ENCODE results near the gene HSD17B1.

The HSD17B1 gene

GRCh38 chr17:42598905-42599304, 46.2 kb downstream of the HSD17B1 start:
- Histone ChIP-seq H3K36me3 (ENCODE audit: control insufficient read depth in 1 of 2, insufficient read depth in 2 of 2, low read length in 2 of 2) (peaks cover 0 to 5% of the 10 kb centered on the region in 2 experiments), H2AK5ac (ENCODE audit: low read length) (no peak overlapping the region), H2BK12ac (ENCODE audit: low read length) (no peak overlapping the region), H4K12ac (ENCODE audit: low read depth, low read length) (no peak overlapping the region), H2AFZ (ENCODE audit: insufficient read depth, low read length, poor library complexity) (no peak overlapping the region), H3K79me2 (ENCODE audit: control insufficient read depth, insufficient read depth, low read length, poor library complexity) (no peaks in the 10 kb centered on the region), H3K4me3 (ENCODE audit: low read depth, low read length) (no peak overlapping the region), H3K9me3 (ENCODE audit: insufficient read depth, low read depth, low read length) (no peaks in the 10 kb centered on the region), H3K27ac (ENCODE audit: low read depth, low read length) (no peak overlapping the region), H2BK120ac (ENCODE audit: insufficient read depth, low read length, poor library complexity) (no peak overlapping the region), H3K79me1 (ENCODE audit: low read length) (no peaks in the 10 kb centered on the region), H3K27me3 (ENCODE audit: insufficient read depth, low read length) (no peaks in the 10 kb centered on the region), H3K4ac (ENCODE audit: low read depth, low read length) (no peak overlapping the region), H3K4me1 (ENCODE audit: control insufficient read depth in 1 of 2, insufficient read depth in 2 of 2, low read length in 2 of 2) (no peaks in the 10 kb centered on the region), H3K18ac (ENCODE audit: low read length) (no peak overlapping the region), H4K91ac (ENCODE audit: low read depth, low read length) (no peak overlapping the region), H3K4me2 (ENCODE audit: low read length) (no peak overlapping the region), H4K8ac (ENCODE audit: low read depth, low read length) (no peak overlapping the region), H3K14ac (ENCODE audit: low read length) (no peak overlapping the region), H2BK5ac (ENCODE audit: low read depth, low read length, poor library complexity) (no peak overlapping the region), H3K9ac (ENCODE audit: low read length) (no peak overlapping the region), H3K23ac (ENCODE audit: low read length) (no peak overlapping the region)
- WGBS (ENCODE audit: extremely low coverage, insufficient coverage, insufficient read length), result no CpG with 5 or more reads among the region's 2 CpGs
- no peak for DNase-seq

GRCh38 chr17:42603318-42603717, 50.6 kb downstream of the HSD17B1 start:
- Histone ChIP-seq H3K9me3 (ENCODE audit: insufficient read depth, low read depth, low read length) (no peaks in the 10 kb centered on the region), H3K79me1 (ENCODE audit: low read length) (no peaks in the 10 kb centered on the region), H3K14ac (ENCODE audit: low read length) (no peak overlapping the region), H2AK5ac (ENCODE audit: low read length) (no peak overlapping the region), H4K8ac (ENCODE audit: low read depth, low read length) (no peak overlapping the region), H3K23ac (ENCODE audit: low read length) (no peak overlapping the region), H4K91ac (ENCODE audit: low read depth, low read length) (no peak overlapping the region), H3K4me3 (ENCODE audit: low read depth, low read length) (no peak overlapping the region), H2BK5ac (ENCODE audit: low read depth, low read length, poor library complexity) (no peak overlapping the region), H3K27ac (ENCODE audit: low read depth, low read length) (no peak overlapping the region), H3K4me2 (ENCODE audit: low read length) (no peak overlapping the region), H3K36me3 (ENCODE audit: control insufficient read depth in 1 of 2, insufficient read depth in 2 of 2, low read length in 2 of 2) (peaks cover 0 to 5% of the 10 kb centered on the region in 2 experiments), H2BK12ac (ENCODE audit: low read length) (no peak overlapping the region), H3K4me1 (ENCODE audit: control insufficient read depth in 1 of 2, insufficient read depth in 2 of 2, low read length in 2 of 2) (peaks cover 0 to 3% of the 10 kb centered on the region in 2 experiments), H3K9ac (ENCODE audit: low read length) (no peak overlapping the region), H3K79me2 (ENCODE audit: control insufficient read depth, insufficient read depth, low read length, poor library complexity) (no peaks in the 10 kb centered on the region), H3K27me3 (ENCODE audit: insufficient read depth, low read length) (no peaks in the 10 kb centered on the region), H2BK120ac (ENCODE audit: insufficient read depth, low read length, poor library complexity) (no peak overlapping the region), H2AFZ (ENCODE audit: insufficient read depth, low read length, poor library complexity) (no peak overlapping the region), H4K12ac (ENCODE audit: low read depth, low read length) (no peak overlapping the region), H3K18ac (ENCODE audit: low read length) (no peak overlapping the region), H3K4ac (ENCODE audit: low read depth, low read length) (no peak overlapping the region)
- no CpG with 5 or more reads among the region's 7 CpGs for WGBS (ENCODE audit: extremely low coverage, insufficient coverage, insufficient read length)
- no peak for DNase-seq
